H54 (cell line): Measurements from ENCODE around the gene CHST12.

Source experiments
- DNase-seq: peaks from one replicate; pipeline ENCODE4 v3.0.0; 2011; ENCODE audit warnings: low spot score, mixed read lengths; ENCODE audit not compliant: insufficient read length
- FAIRE-seq: peaks from 3 replicates; lab custom pipeline; 2011; peaks lifted over from hg19 to GRCh38; lab: Jason Lieb, UNC
- POLR2A ChIP-seq: IDR thresholded peaks from 2 replicates; pipeline ENCODE4 v1.6.1; 2011; ENCODE audit warnings: low read depth, mild to moderate bottlenecking, low read length

Gene CHST12

DNA sequence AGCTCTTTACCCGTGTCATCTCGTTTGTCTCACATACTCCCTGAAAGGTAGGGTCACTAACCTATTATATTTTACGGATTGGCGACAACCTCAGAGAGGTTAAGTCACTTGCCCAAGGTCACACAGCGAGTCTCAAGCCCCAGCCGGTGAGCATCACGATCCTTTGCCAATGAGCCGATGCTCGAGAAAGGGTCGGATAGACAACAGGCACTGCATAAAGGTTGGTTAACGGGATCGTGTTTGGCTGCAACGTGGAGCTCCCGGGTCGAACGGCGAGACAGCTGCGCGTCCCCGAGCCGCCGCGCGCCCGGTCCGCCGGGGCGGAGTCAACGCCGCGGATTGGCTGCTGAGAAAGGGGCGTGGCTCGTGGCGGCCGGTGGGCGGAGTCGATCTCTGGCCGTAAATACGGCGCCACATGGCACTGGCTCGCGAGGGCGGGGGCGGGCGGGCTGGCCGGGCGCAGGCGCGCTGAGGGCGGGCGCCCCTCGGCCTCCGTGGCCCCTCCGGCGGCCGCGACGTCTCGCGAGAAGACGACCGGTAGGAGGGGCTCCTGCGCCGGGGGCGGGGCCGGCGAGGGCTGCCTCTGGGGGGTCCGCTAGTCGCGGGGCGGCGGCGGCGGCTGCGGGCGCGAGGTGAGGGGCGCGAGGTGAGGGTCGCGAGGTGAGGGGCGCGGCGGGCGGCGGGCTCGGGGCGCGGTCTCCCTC, at the start of gene CHST12:
Gene CHST12, plus strand, starts transcription at position 598 of the 704 bp plus-strand sequence. CDS start 29,029 bp downstream, outside the sequence.
- TF ChIP-seq POLR2A, result peak; percentile 91
- FAIRE-seq (no peak), DNase-seq (peak; percentile 100)

DNA sequence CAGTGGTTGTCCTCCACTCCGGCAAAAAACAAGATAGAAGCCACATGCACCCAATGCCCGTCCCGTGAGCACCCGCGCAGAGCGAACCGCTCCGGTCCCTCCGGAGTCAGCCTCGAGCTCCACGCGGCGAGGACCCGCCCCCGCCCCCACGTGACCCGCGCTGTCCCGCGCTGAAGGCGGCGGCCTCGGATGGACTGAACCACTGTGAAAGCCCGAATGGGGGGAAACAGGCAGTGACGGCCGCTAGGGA, 49.5 kb upstream of the CHST12 start:
- peak; percentile 99 for DNase-seq
- FAIRE-seq, result no peak
- peak; percentile 98 for TF ChIP-seq POLR2A

DNA sequence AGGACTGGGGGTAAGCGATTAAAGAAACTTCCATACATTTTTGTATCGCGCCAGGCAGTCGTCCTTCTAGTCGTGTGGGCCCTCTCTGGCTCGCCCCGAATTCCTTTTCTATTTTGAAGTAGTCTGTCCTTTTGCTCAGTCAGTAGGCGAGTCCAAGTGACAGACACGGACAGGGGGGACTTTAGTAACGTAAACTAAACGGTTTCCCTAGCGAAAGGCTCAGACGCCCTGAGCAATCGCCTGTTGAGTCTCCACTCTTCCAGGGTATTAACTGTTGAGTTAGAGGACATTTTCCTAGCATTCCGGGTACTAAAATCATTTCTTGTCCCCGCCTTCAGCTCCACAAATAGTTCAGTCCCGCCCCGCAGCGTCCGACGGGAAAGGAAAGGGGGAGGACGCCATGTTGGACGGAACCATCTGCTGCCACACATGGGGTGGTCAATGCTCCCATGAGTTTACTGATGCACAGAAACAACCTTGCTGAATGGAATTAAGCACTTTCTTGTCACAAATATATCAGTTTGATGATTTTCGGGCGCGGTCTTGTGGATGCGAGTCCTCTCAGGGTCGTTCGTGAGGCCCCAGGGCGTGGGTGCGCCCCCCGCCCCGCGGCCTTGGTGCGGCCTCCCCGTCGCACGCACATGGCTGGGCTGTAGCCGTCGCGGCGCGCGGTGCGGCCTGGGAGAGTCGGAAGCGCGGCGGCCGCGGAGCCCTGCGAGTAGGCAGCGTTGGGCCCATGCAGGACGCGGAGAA, 49.0 kb upstream of the CHST12 start, which contains the start of gene EIF3B:
Gene EIF3B, plus strand, starts transcription at position 642 of the 753 bp plus-strand sequence. Its CDS starts 95 bp downstream, at position 737.
- FAIRE-seq, result no peak
- peak; percentile 100 for TF ChIP-seq POLR2A
- peak; percentile 97 for DNase-seq

DNA sequence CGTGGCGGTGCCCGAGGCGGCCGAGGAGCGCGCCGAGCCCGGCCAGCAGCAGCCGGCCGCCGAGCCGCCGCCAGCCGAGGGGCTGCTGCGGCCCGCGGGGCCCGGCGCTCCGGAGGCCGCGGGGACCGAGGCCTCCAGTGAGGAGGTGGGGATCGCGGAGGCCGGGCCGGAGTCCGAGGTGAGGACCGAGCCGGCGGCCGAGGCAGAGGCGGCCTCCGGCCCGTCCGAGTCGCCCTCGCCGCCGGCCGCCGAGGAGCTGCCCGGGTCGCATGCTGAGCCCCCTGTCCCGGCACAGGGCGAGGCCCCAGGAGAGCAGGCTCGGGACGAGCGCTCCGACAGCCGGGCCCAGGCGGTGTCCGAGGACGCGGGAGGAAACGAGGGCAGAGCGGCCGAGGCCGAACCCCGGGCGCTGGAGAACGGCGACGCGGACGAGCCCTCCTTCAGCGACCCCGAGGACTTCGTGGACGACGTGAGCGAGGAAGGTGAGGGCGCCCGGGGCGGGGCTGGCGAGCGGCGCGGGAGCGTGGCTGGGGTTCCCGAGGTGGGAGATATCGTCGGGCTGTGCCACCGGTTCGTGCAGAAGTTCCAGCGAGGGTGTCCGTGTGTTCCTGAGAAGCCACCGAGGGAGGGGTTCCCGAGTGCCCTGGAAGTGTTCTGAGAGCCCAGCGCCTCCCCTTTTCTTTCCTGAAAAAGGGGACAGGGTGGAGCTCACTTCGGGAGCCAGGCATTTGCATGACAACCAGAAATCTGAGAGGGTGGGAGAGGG, 48.3 kb upstream of the CHST12 start:
- FAIRE-seq (no peak), DNase-seq (peak; percentile 52)
- TF ChIP-seq POLR2A, result no peak

DNA sequence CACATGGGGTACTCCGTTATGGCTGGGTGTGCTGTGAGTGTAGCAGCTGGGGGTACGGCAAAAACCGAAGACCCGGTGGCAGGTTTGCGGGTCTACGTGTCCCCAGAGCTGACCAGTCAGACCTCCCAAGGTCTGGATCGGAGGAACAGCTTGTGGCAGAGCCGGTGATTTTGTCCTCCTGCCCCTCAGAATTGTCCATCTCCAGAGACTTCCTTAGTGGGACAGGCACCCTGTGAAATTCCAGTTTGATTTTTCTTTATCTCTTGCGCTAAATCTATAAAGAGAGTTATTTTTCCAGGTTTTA, 47.8 kb upstream of the CHST12 start:
- no peak for FAIRE-seq
- TF ChIP-seq POLR2A, result no peak
- no peak for DNase-seq

DNA sequence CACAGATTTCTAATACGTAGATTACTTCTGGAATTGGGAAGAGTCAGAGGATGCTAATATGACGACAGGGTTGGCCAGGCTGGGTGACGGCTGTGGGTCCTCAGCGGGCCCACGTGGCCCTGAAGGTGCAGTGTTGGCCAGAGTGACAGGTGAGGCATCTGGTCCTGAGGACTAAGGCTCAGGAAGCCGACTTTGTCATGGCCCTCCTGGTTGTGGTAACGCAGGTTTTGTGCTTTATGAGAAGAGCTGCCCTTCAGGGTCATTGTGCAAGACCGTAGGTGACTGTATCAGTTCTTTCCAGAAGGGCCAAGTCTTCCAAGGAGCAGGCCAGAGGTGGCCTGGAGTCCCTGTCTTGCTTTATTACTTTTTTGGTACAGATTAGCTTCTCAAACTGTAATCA, 46.2 kb upstream of the CHST12 start:
- no peak for FAIRE-seq
- TF ChIP-seq POLR2A, result no peak
- DNase-seq, result no peak

DNA sequence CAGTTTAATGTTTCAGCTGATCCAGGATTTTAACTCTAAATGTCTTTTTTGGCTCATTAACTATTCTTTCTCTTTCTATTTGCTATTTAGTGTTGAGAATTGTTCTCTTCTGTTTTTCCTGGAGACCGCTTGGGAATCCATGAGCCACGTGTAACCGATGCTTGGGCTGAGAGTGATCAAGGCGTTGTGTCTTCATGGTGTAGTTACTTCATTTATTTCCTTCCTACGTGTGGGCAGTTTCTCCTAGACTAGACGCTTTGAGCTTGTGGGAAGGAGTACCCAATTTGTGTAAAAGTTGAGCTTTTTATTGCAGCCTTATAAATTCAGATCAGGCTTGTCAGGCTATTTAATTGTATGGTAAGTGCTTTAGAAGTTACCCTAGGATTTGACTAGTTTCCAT, 45.8 kb upstream of the CHST12 start:
- DNase-seq (no peak), FAIRE-seq (no peak)
- no peak for TF ChIP-seq POLR2A

DNA sequence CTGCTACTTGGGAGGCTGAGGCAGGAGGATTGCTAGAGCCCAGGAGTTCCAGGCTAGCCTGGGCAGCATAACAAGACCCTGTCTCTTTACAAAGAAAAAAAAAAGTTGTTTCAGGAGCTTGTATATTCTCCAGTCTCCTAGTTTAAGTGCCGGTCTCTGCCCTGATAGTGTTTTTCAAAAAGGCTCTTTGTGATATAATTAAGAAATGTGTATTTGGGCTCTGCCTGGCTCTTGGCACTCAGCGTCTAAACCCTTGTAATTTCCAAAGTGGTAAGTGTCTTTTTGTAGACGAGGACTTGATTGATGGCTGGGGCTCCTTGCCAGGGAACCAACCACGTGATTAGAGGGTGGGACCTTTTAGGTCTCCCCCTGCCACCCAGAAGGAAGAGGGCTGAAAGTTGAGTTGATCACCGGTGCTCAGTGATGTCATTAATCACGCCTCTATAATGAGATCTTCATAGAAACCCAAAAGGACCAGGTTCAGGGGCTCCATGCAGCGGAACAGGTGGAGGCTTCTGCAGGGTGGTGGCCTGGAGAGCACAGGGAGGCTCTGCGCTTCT, 44.4 kb upstream of the CHST12 start:
- DNase-seq (no peak), FAIRE-seq (no peak)
- TF ChIP-seq POLR2A, result no peak

DNA sequence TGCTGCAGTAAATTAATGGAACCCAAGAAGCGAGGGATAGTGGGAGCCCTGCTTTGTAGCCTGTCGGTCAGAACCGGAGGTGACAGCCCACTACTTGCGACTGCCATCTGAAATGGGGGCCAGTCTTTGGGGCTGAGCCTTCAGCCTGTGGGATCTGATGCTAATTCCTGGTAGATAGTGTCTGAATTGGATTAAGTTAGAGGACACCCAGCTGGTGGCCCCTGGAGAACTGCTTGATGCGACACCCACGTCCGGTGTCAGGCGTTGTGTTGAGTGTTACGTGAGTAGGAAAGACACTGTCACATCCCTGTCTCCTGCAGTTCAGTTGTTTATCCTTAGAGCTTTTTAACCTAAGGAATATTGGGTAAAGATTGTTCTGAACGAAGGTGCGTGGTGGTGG, 43.8 kb upstream of the CHST12 start:
- DNase-seq (no peak), FAIRE-seq (no peak)
- TF ChIP-seq POLR2A, result no peak

DNA sequence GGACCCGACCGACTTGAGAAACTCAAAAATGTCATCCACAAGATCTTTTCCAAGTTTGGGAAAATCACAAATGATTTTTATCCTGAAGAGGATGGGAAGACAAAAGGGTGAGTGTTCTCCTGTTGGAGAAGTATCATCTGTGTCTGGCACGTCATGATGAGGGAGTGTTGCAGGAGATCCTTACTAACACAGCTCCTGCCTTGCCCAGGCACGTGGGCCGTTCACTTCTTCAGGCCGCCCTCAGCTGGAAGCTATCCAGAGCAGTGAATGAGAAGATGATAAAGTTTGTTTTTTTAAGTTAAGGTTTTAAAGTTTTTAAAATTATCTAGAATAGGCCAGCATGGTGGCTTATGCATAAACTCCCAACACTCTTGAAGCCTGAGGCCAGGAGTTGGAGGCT, 42.6 kb upstream of the CHST12 start:
- FAIRE-seq (no peak), DNase-seq (no peak)
- no peak for TF ChIP-seq POLR2A

DNA sequence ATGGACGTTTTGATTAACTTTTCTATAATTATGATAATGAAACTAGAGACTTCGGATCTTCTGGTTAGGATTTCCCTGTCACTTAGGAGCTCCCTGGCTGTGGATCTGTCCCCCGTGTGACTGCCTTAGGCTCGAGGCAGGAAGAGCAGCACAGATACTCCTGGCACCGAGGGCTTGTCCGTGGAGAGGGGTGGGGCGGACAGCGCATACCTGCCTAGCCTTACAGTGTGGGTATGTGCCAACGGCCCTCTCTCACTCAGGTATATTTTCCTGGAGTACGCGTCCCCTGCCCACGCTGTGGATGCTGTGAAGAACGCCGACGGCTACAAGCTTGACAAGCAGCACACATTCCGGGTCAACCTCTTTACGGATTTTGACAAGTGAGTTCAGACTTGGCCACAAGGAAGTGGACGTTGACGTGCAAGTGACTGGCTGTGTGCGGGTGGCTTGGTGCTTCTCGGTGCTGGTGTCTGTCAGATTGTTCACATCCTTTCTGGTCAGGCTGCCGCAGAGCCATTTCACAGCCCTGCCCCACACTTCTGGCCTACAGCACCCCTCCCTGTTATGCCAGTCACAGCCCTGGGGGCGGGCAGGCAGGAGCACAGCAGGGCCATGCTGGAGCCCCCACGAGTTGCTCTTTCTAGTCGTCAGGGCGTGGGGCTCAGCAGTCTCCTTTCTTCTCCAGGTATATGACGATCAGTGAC, 40.9 kb upstream of the CHST12 start:
- FAIRE-seq (no peak), DNase-seq (no peak)
- TF ChIP-seq POLR2A, result no peak

DNA sequence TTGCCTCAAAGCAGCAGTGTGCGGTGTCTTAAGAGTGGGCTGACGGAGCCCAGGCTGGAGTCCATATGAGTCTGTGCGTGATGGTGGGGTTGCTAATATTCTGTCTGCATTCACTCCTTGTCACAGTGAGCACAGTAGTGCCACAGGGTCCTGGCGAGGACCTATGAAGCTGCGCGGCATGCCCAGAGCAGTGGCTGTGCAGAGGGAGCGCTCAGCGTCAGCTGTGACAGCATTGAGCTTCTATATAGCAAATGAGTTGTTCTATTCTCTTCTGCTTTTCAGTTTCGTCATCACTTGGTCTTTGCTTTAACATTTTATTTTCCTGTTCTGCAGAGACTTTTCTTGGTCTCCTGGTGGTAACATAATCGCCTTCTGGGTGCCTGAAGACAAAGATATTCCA, 34.3 kb upstream of the CHST12 start:
- DNase-seq, result no peak
- FAIRE-seq, result no peak
- TF ChIP-seq POLR2A, result no peak

DNA sequence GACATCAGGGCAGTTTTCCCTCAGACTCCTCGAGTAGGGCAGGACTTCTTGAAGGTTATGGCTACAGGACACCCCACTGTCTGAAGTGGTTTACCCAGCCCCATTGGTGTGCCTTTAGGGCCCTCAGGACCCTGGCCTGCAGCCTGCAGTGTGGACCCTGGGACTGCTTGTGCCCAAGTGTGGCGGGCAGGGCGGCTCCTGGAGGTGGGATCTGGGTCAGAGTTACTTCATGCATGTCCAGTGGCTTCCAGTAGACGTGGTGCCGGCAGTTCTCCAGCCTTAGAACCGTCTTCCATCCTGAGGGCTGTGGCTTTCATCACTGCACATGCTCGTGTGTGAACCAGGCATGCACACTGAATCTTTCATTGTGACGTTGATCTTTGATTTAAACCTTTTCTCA, 32.1 kb upstream of the CHST12 start:
- TF ChIP-seq POLR2A, result no peak
- FAIRE-seq (no peak), DNase-seq (no peak)

DNA sequence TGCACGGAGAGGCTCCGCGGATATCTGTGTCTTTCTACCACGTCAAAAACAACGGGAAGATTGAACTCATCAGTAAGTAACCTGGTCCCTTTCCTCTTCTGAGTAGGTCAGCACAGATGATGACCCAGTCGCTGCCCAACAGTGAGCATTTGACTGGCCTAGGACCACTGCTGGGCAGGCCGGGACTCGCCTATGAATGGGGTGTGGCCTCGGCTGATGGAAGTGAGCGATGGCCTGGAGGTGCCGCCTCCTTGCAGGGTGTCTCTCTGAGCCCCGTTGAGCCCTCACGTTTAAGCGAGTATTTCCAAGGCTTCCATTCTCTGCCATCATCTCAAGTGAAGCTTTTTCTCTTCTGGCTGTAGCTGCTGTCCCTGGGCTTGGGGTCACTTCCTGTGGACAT, 30.7 kb upstream of the CHST12 start:
- TF ChIP-seq POLR2A, result no peak
- DNase-seq, result no peak
- FAIRE-seq, result no peak
